ENCODE results near the gene SP2. TPM values are rescaled to one million over a fixed set of nuclear protein-coding genes. Genes with fewer than 3 reads are reported as not detected.
A peak's percentile ranks its signal among the peaks of the same experiment; 100 is the strongest.

Gene SP2
- total RNA-seq, 1 donor from 2014 or later: 12.1 TPM

DNA sequence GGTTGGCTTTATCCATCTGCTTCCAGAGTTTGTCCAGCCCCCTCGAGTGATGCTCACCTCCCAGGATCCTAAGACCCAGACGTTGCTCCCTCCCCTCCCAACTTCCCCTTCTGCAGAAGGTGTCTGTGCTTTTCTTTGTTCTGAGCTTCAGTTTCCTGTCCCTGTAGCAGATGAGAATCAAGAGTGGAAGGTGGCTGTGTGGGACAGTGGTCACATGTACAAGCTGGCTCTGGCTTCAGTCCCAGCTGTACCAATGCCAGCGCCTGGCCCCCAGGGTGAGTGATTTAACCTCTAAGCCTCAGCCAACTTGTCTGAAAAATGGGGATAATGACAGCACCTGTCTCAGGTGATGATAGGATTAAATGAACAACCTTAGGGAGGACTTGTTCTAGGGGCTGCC is 53.9 kb downstream of the SP2 start:
- Histone ChIP-seq H2AFZ (ENCODE audit: low read depth, low read length) (peak overlapping the region; percentile 80), H3K79me2 (ENCODE audit: insufficient read depth, low read length) (no peaks in the 10 kb centered on the region), H3K9me3 (ENCODE audit: insufficient read depth, low read depth, low read length) (no peaks in the 10 kb centered on the region), H3K9ac (ENCODE audit: low read length) (peak overlapping the region; percentile 74), H4K20me1 (ENCODE audit: insufficient read depth, low read length) (no peaks in the 10 kb centered on the region), H3K27ac (ENCODE audit: low read depth, low read length) (no peak overlapping the region), H3K27me3 (ENCODE audit: insufficient read depth, low read length) (no peaks in the 10 kb centered on the region), H3K36me3 (ENCODE audit: insufficient read depth, low read length) (no peaks in the 10 kb centered on the region), H3K4me1 (ENCODE audit: insufficient read depth, low read length) (peaks cover 11% of the 10 kb centered on the region), H3K4me2 (ENCODE audit: low read length) (peak overlapping the region; percentile 88), H3K4me3 (ENCODE audit: insufficient read depth, low read depth, low read length) (no peak overlapping the region)
- Mint-ChIP-seq H3K27ac (ENCODE audit: unreplicated experiment) (no peak overlapping the region), H3K27me3 (ENCODE audit: low read depth, unreplicated experiment) (no peaks in the 10 kb centered on the region), H3K9me3 (ENCODE audit: unreplicated experiment) (no peaks in the 10 kb centered on the region), H3K4me3 (ENCODE audit: unreplicated experiment) (no peak overlapping the region), H3K36me3 (ENCODE audit: low read depth, unreplicated experiment) (peaks cover 4% of the 10 kb centered on the region), H3K4me1 (ENCODE audit: low read depth, unreplicated experiment) (peaks cover 10% of the 10 kb centered on the region)
- DNase-seq (ENCODE audit: low read depth) (no peak), FAIRE-seq (no peak)
- TF ChIP-seq EZH2 (IDR thresholded peaks at IDR 0.05; ENCODE audit: insufficient read depth, low read length): no peak
- TF ChIP-seq, protein P1, sequence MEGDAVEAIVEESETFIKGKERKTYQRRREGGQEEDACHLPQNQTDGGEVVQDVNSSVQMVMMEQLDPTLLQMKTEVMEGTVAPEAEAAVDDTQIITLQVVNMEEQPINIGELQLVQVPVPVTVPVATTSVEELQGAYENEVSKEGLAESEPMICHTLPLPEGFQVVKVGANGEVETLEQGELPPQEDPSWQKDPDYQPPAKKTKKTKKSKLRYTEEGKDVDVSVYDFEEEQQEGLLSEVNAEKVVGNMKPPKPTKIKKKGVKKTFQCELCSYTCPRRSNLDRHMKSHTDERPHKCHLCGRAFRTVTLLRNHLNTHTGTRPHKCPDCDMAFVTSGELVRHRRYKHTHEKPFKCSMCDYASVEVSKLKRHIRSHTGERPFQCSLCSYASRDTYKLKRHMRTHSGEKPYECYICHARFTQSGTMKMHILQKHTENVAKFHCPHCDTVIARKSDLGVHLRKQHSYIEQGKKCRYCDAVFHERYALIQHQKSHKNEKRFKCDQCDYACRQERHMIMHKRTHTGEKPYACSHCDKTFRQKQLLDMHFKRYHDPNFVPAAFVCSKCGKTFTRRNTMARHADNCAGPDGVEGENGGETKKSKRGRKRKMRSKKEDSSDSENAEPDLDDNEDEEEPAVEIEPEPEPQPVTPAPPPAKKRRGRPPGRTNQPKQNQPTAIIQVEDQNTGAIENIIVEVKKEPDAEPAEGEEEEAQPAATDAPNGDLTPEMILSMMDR (IDR thresholded peaks at IDR 0.05; ENCODE audit: insufficient read depth, low read depth, low read length): no peak

GRCh38 chr17:47950448-47950847 is 54.4 kb downstream of the SP2 start:
- Histone ChIP-seq H3K9ac (ENCODE audit: low read length) (no peak overlapping the region), H3K4me1 (ENCODE audit: insufficient read depth, low read length) (peaks cover 9% of the 10 kb centered on the region), H3K27me3 (ENCODE audit: insufficient read depth, low read length) (no peaks in the 10 kb centered on the region), H3K36me3 (ENCODE audit: insufficient read depth, low read length) (no peaks in the 10 kb centered on the region), H3K4me2 (ENCODE audit: low read length) (no peak overlapping the region), H4K20me1 (ENCODE audit: insufficient read depth, low read length) (no peaks in the 10 kb centered on the region), H3K79me2 (ENCODE audit: insufficient read depth, low read length) (no peaks in the 10 kb centered on the region), H3K27ac (ENCODE audit: low read depth, low read length) (no peak overlapping the region), H2AFZ (ENCODE audit: low read depth, low read length) (no peak overlapping the region), H3K9me3 (ENCODE audit: insufficient read depth, low read depth, low read length) (no peaks in the 10 kb centered on the region), H3K4me3 (ENCODE audit: insufficient read depth, low read depth, low read length) (no peak overlapping the region)
- TF ChIP-seq, protein P1 (IDR thresholded peaks at IDR 0.05; ENCODE audit: insufficient read depth, low read depth, low read length): no peak
- TF ChIP-seq EZH2 (IDR thresholded peaks at IDR 0.05; ENCODE audit: insufficient read depth, low read length): no peak
- peaks cover 2% of the 10 kb centered on the region for H3K36me3 Mint-ChIP-seq (ENCODE audit: low read depth, unreplicated experiment)
- H3K27me3 Mint-ChIP-seq (ENCODE audit: low read depth, unreplicated experiment): no peaks in the 10 kb centered on the region
- no peak for FAIRE-seq
- DNase-seq (ENCODE audit: low read depth): no peak
- H3K4me3 Mint-ChIP-seq (ENCODE audit: unreplicated experiment): no peak overlapping the region
- peaks cover 10% of the 10 kb centered on the region for H3K4me1 Mint-ChIP-seq (ENCODE audit: low read depth, unreplicated experiment)
- no peaks in the 10 kb centered on the region for H3K9me3 Mint-ChIP-seq (ENCODE audit: unreplicated experiment)
- no peak overlapping the region for H3K27ac Mint-ChIP-seq (ENCODE audit: unreplicated experiment)

GRCh38 chr17:47952171-47953021 is 56.4 kb downstream of the SP2 start:
- Mint-ChIP-seq H3K4me1 (ENCODE audit: low read depth, unreplicated experiment) (peaks cover 5% of the 10 kb centered on the region), H3K9me3 (ENCODE audit: unreplicated experiment) (no peaks in the 10 kb centered on the region), H3K36me3 (ENCODE audit: low read depth, unreplicated experiment) (no peaks in the 10 kb centered on the region), H3K4me3 (ENCODE audit: unreplicated experiment) (no peak overlapping the region), H3K27ac (ENCODE audit: unreplicated experiment) (no peak overlapping the region), H3K27me3 (ENCODE audit: low read depth, unreplicated experiment) (peaks cover 2% of the 10 kb centered on the region)
- Histone ChIP-seq H4K20me1 (ENCODE audit: insufficient read depth, low read length) (no peaks in the 10 kb centered on the region), H3K79me2 (ENCODE audit: insufficient read depth, low read length) (no peaks in the 10 kb centered on the region), H3K36me3 (ENCODE audit: insufficient read depth, low read length) (no peaks in the 10 kb centered on the region), H3K27ac (ENCODE audit: low read depth, low read length) (no peak overlapping the region), H2AFZ (ENCODE audit: low read depth, low read length) (no peak overlapping the region), H3K4me2 (ENCODE audit: low read length) (no peak overlapping the region), H3K9me3 (ENCODE audit: insufficient read depth, low read depth, low read length) (no peaks in the 10 kb centered on the region), H3K9ac (ENCODE audit: low read length) (no peak overlapping the region), H3K4me3 (ENCODE audit: insufficient read depth, low read depth, low read length) (no peak overlapping the region), H3K4me1 (ENCODE audit: insufficient read depth, low read length) (peaks cover 12% of the 10 kb centered on the region), H3K27me3 (ENCODE audit: insufficient read depth, low read length) (no peaks in the 10 kb centered on the region)
- TF ChIP-seq, protein P1 (IDR thresholded peaks at IDR 0.05; ENCODE audit: insufficient read depth, low read depth, low read length): no peak
- TF ChIP-seq EZH2 (IDR thresholded peaks at IDR 0.05; ENCODE audit: insufficient read depth, low read length): no peak
- no peak for DNase-seq (ENCODE audit: low read depth)
- FAIRE-seq: no peak
